ENCODE measurements around the gene EYS. TPM values are rescaled to one million over a fixed set of nuclear protein-coding genes. Genes with fewer than 3 reads are reported as not detected.

The EYS gene
- total RNA-seq, 1 donor from 2014 or later = 0.08 TPM

- DNase-seq = no peak
- Histone ChIP-seq H3K36me3 (no peaks in the 10 kb centered on the region), H3K27ac (replicated peaks) (no peak overlapping the region), H3K9me3 (replicated peaks) (no peaks in the 10 kb centered on the region), H3K4me3 (no peak overlapping the region), H3K4me1 (no peaks in the 10 kb centered on the region), H3K27me3 (ENCODE audit: low read depth) (no peaks in the 10 kb centered on the region)
- intact Hi-C loops (cut with micrococcal nuclease) = no loop called here
- no peak for TF ChIP-seq CTCF (IDR thresholded peaks at IDR 0.05; ENCODE audit: borderline replicate concordance)
Measured at GRCh38 chr6:65711531-65711930, 4.5 kb upstream of the EYS start.

- no peak for DNase-seq
- intact Hi-C loops (cut with micrococcal nuclease) = no loop called here
- H3K4me3 ChIP-seq = no peak overlapping the region
- no peaks in the 10 kb centered on the region for H3K4me1 ChIP-seq
- H3K9me3 ChIP-seq (replicated peaks) = no peaks in the 10 kb centered on the region
- H3K36me3 ChIP-seq = no peaks in the 10 kb centered on the region
- no peaks in the 10 kb centered on the region for H3K27me3 ChIP-seq (ENCODE audit: low read depth)
- no peak for TF ChIP-seq CTCF (IDR thresholded peaks at IDR 0.05; ENCODE audit: borderline replicate concordance)
- H3K27ac ChIP-seq (replicated peaks) = no peak overlapping the region
Measured at GRCh38 chr6:65709099-65709830, 2.2 kb upstream of the EYS start.

GRCh38 chr6:65708162-65708561, 1.1 kb upstream of the EYS start:
- H3K27ac ChIP-seq (replicated peaks) = no peak overlapping the region
- H3K4me1 ChIP-seq = no peaks in the 10 kb centered on the region
- no peaks in the 10 kb centered on the region for H3K27me3 ChIP-seq (ENCODE audit: low read depth)
- DNase-seq = no peak
- no peak for TF ChIP-seq CTCF (IDR thresholded peaks at IDR 0.05; ENCODE audit: borderline replicate concordance)
- intact Hi-C loops (cut with micrococcal nuclease) = no loop called here
- H3K4me3 ChIP-seq = no peak overlapping the region
- H3K36me3 ChIP-seq = no peaks in the 10 kb centered on the region
- no peaks in the 10 kb centered on the region for H3K9me3 ChIP-seq (replicated peaks)

- DNase-seq = no peak
- no peaks in the 10 kb centered on the region for H3K4me1 ChIP-seq
- no peak overlapping the region for H3K4me3 ChIP-seq
- TF ChIP-seq CTCF (IDR thresholded peaks at IDR 0.05; ENCODE audit: borderline replicate concordance) = no peak
- intact Hi-C loops (cut with micrococcal nuclease) = no loop called here
- H3K36me3 ChIP-seq = no peaks in the 10 kb centered on the region
- H3K9me3 ChIP-seq (replicated peaks) = no peaks in the 10 kb centered on the region
- no peaks in the 10 kb centered on the region for H3K27me3 ChIP-seq (ENCODE audit: low read depth)
- H3K27ac ChIP-seq (replicated peaks) = no peak overlapping the region
Measured at GRCh38 chr6:65706436-65706835, 590 bp downstream of the EYS start.

- TF ChIP-seq CTCF (IDR thresholded peaks at IDR 0.05; ENCODE audit: borderline replicate concordance) = no peak
- Histone ChIP-seq H3K27me3 (ENCODE audit: low read depth) (no peaks in the 10 kb centered on the region), H3K36me3 (no peaks in the 10 kb centered on the region), H3K9me3 (replicated peaks) (no peaks in the 10 kb centered on the region), H3K4me1 (no peaks in the 10 kb centered on the region), H3K27ac (replicated peaks) (no peak overlapping the region), H3K4me3 (no peak overlapping the region)
- DNase-seq = no peak
- intact Hi-C loops (cut with micrococcal nuclease) = no loop called here
Measured at GRCh38 chr6:65701325-65701724, 5.7 kb downstream of the EYS start.

All from left ventricle myocardium inferior (tissue), 1 donor.